ENCODE results near the gene TRAPPC2L.

The TRAPPC2L gene

DNA sequence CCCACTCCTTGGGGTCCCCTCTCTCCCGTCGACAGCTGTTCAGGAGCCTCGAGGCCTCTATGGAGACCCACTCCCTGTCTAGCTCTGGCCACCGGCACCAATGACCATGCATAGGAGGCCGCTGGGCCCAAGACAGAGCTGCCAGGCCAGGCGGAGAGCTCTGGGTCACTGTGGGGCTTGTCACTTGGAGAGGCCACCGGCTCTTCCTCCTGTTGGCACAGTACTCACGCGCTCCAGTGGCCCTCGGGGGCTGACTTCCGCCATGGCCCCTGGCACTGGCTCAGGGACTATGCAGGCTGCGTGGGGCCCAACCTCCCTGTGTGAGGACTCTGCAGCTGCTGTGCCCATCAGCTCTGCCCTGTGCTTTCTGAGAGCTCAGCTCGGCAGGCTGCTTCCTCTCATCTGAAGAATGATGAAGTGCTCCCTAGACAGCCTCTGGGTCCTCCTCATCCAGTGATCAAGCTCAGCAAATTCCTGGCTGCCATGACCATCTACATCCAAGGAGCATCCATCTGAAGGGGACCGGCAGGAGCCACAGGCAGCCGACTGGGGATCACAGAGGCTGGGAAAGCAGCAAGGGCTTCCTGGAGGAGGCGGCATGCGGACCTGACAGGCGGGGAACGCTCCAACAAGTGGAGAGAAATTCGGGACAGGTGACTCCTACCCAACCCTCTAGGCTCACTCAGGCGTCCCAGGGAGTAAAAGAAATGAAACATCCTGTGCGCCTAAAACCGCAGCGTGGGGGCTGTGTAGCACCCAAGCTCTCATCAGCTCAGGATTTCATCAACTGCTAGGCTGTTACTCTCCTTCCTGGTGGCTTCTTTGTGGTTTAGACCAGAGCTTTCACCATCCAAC, 17.0 kb upstream of the TRAPPC2L start:
- no peak for DNase-seq

- no peak for DNase-seq
Measured at GRCh38 chr16:88840600-88841215, 16.2 kb upstream of the TRAPPC2L start.

- DNase-seq: no peak
Measured at GRCh38 chr16:88841521-88842307, 15.2 kb upstream of the TRAPPC2L start.

GRCh38 chr16:88842308-88842756, 14.6 kb upstream of the TRAPPC2L start:
- no peak for DNase-seq

- DNase-seq: no peak
Measured at GRCh38 chr16:88842806-88843205, 14.1 kb upstream of the TRAPPC2L start.

- no peak for DNase-seq
Measured at GRCh38 chr16:88843256-88843655, 13.7 kb upstream of the TRAPPC2L start.

DNA sequence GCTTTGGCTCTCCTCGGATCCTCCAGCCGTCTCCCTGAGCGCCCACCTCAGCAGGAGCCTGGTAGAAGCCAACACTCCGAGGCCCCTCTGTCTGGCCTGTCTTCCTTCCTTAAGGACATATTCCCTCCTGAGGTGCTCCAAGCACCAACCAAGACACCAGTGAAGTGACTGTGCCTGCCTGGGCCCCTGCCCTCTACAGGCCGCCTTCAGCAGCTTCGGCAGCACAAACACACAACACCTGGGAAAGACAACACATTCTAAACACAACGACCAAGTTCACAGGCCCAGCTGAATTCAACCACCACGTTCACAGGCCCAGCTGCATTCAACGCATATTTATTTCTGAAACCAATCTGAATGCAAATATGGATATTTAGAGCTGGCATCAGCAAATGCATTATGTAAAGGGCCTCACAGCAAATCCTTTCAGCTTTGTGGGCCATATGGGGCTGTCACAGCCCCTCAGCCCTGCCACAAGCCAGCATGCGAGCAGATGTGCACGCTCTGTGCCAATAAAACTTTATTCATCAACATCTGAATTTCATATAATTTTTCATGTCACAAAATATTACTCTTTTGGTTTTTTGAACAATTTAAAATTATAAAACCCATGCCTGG, 12.4 kb upstream of the TRAPPC2L start:
- no peak for DNase-seq

DNA sequence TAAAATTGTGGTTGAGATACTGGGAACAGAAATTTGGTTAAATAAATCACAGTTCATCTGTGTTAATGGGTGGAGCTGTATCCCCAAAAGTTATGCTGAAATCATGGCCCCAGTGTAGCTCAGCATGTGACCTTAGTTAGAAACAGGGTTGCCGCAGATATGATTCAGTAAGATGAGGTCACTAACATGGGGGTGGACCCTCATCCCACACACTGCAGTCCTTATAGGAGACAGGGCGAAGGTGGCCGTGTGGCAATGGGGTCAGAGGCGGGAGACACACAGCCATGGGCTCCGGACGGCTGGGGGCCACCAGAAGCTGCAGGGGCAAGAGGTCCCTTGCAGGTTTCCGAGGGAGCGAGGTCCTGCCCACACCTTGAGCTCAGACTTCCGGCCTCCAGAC, 10.8 kb upstream of the TRAPPC2L start:
- DNase-seq: no peak

- no peak for DNase-seq
Measured at GRCh38 chr16:88847654-88848053, 9.3 kb upstream of the TRAPPC2L start.

- no peak for DNase-seq
Measured at GRCh38 chr16:88848557-88848956, 8.4 kb upstream of the TRAPPC2L start.

DNA sequence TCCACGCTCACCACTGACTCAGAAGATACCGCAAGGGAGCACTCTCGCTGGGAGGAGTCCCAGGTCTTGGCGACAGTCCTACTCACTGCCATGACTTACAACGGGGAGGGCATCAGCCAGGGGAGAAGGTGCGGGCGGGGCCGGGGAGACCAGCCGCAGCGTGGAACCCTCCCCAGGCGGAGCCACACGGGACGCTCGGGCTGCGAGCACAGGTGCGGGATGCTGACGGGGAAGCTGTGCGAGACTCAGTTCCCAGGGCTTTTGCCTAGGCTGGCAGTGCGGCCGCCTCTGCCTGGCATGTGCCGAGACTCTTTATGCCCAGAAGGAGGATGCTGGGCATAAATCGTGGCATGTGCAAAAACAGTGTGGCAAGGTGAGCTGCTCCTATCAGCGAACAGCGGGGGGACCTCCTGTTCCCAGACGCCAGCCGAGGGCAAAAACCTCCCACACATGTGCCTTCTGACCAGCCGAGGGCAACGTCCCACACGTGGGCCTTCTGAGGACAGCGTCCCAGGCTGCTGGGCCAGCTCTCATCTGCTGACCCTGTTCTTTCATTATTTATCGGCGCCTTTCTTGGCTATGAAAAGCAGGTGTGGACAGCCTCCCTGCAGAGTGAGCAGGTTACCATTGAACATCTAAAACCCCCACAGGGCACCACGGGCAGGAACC, 6.3 kb upstream of the TRAPPC2L start:
- no peak for DNase-seq

DNA sequence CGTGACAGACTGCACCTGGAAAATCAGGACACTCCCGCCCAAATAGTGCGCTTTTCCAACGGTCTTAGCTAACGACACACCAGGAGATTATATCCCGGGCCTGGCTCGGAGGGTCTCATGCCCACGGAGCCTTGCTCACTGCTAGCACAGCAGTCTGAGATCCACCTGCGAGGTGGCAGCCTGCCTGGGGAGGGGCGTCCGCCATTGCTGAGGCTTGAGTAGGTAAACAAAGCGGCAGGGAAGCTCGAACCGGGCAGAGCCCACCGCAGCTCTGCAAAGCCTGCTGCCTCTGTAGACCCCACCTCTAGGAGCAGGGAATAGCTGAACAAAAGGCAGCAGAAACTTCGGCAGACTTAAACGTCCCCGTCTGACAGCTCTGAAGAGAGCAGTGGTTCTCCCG, 5.3 kb upstream of the TRAPPC2L start:
- no peak for DNase-seq

GRCh38 chr16:88853325-88853941, 3.5 kb upstream of the TRAPPC2L start:
- DNase-seq: no peak

GRCh38 chr16:88854306-88855111, 2.4 kb upstream of the TRAPPC2L start:
- no peak for DNase-seq

DNA sequence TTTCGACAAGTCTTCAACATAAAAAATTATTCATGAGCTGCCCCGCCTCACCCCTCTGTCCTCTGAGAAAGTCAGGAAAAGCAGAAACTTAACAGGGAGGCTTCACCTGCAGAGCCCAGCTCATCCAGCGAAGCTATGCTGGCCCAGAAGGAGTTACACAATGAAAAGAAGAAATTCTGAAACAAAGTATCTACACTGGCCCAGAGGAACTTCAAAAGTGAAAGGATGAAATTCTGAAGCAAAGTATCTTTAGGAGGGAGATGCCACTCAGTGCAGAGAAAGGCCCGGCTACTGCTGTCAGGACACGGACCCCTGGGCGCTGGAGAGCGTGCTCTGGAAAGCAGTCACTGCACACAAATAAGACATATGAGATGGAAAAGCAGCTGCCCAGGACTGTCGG, 1.8 kb upstream of the TRAPPC2L start:
- DNase-seq: no peak

GRCh38 chr16:88855736-88856121, 1.2 kb upstream of the TRAPPC2L start:
- DNase-seq: no peak

- DNase-seq: no peak
Measured at GRCh38 chr16:88856122-88856827, 652 bp upstream of the TRAPPC2L start.

- peak in 3 of 4 experiments; percentile 25 to 69 (median 49) for DNase-seq
Measured at GRCh38 chr16:88857728-88858339, 907 bp downstream of the TRAPPC2L start.

DNA sequence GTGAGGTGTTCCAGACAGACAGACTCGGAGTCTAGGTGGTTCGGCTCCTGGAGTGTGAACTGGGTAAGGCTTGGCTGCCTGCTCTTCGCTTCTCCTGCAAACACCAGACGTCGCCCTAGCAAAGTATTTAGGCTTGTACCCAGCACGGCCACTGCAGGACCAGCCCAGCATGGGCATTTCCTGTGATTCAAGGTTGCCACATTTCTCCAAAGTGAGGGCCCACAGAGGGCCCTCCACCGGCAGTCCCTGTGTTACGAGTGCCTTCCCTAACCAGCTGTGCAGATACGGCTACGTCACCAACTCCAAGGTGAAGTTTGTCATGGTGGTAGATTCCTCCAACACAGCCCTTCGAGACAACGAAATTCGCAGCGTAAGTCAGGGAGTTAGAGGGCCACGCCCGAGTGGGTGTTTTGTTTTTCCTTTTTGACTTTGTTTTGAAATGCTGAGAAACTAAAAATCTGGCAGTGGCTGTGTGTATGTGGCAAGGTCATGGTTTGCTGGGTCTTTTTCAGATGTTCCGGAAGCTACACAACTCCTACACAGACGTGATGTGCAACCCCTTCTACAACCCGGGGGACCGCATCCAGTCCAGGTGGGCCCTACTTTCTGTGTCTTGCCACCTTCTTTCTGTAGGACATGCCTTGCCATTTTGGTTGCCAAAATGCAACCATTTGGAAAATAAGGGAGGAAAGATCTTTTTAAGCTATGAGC, 2.6 kb downstream of the TRAPPC2L start:
- DNase-seq: no peak
